HG03060 (cell line): ENCODE measurements around the gene VEPH1.

Experiments
- ATAC-seq: cut with Tn5 transposase; IDR thresholded peaks from one replicate; pipeline ENCODE4 v1.9.1; 2021; ENCODE audit warnings: low read depth, moderate number of reproducible peaks; ENCODE audit not compliant: unreplicated experiment

The VEPH1 gene

DNA sequence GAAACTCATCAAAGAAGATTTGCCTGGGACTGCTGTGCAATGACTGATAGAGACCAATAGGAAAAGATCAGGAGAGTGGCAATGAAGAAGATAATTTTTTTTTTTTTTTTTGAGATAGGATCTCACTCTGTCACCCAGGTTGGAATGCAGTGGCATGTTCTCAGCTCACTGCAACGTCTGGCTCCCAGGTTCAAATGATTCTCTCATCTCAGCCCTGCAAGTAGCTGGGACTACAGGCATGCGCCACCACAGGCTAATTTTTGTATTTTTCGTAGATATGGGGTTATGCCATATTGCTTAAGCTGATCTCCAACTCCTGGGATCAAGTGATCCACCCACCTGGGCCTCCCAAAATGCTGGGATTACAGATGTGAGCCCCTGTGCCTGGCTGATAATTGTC lies 226.4 kb downstream of the VEPH1 start:
- no peak for ATAC-seq

DNA sequence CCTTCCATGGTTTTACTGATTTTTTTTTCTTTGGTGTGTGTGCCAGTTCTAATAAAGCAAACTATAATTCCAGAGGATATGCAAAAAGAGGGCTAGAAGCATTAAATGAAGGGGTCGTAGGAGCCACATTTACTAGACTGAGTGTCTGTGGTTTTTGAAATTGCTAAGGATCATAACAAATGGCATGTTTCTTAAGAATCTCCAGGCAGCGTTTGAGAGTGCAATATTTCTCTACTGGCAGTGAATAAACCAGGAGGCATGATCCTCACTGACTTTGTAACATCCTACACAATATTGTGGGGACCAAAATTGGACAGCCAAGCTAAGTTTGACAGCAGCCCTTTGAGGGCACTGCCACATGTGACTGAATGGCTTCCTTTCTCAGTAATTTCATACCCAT lies 227.4 kb downstream of the VEPH1 start:
- no peak for ATAC-seq

DNA sequence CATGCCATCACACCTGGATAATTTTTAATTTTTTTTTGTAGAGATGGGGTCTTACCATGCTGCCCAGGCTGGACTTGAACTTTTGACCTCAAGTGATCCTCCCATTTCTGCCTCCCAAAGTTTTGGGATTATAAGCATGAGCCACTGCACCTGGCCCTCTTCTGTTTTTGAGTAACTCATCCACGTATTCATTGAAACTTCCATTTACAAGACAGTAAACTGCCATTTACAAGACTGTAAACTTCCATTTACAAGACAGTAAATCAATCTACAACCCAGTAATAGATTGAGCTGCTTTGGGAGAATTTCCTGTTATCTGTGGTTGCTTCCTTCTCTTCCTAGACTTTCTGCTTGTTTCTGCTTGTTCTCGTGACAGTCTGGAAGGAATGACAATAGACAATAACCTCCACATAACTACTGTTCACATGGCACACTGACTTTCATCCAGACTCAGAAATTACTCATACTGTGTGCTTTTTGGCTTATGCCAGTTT lies 228.5 kb downstream of the VEPH1 start:
- no peak for ATAC-seq

DNA sequence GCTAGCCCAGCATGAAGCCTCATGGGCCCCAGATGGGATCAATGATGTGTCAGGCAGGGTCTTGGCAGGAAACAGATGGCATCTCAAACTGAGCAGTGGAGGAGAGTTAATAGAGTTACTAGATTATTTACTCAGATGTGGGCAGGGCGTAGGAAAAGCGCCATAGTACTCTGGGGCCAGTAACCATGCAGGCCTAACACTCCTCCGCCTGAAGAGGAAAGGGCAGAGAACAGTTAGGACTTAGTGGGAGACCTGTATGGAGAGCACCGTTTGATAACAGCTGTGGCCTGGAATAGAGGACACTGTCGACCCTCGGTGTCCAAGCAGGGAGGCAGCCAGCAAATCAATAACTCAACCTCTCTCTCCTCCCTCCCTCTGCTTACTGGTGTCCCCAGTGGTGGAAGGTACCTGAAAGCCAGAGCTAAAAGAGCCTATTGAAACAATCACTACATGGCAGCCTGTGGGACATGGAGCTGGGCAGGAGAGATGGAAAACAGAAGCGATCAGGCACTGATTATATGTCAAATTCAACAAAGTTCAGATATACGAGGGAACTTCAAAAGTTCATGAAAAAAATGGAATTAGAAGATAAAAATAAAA lies 231.8 kb downstream of the VEPH1 start:
- ATAC-seq = no peak

DNA sequence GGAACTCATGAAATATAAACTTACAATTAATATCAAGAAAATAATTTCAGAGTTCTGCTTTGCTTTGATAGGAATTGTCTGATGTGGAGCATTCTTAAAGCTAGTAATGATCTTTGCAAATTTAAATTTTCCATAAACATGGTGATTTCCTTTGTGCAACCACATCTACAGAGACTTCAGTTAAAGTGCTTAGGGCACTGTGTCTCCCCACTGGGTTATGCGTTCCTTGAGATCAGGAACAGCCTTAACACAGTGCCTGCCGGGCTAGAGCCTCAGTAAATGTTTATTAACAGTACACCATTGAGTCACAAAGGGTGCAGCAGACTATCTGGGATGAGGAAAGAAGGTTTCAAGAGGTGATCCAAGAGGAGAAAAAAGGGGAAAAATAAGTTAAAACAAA lies 235.2 kb downstream of the VEPH1 start:
- no peak for ATAC-seq

DNA sequence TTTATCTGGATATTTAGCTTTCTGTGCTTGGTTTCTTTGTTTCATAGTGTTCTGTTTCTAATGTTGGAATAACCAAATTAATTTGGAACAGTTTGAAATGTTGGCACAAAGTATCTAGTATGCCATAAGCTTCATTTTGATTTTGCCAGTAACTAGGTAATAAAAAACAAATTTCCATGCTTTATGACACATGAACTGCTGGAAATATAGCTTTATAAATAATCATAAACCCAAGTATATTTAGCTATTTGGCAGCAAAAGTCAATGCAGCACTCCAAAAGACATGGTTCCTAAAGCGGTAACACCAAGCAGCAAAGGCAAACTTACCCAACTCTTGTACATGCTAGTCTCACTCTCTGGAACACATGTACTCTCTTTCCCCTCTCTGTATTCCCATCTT lies 237.3 kb downstream of the VEPH1 start:
- no peak for ATAC-seq

DNA sequence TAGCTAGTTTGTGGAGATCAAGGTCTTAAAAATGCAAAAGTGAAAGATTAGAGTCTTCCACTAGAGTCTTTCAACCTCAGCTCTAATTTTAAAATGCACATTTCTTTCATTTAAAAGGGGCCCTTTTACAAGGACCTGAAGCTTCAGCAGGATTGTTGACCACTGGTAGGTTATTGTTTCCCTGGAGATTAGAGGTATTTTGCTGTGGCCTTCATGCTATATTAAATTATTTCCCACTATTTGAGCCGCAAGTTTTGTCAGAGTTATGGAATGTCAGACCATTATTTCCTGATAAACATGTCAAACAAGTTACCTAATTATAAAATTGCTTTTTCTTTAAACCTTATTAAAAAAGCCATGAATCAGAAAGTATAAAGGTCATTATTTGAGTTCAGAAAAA lies 240.2 kb downstream of the VEPH1 start:
- ATAC-seq = no peak

DNA sequence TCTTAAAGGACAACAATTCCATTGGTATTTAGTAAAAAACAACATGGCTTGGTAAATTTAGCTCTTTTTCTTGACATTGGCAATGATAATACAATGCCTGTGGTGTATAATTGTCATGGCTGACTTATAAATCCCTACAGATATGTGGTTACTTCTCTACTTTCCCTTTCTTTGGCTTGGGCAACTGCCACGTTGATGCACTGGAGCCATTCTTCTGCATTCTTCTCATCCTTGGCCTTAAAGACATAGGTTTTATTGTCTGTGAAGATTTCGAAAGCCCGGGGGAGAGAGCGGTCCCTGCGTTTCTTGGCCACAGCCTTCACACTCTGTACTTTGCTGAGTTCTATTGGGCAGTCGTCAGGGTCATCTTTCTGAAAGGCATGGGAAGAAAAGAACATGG lies 242.2 kb downstream of the VEPH1 start:
- ATAC-seq = no peak

DNA sequence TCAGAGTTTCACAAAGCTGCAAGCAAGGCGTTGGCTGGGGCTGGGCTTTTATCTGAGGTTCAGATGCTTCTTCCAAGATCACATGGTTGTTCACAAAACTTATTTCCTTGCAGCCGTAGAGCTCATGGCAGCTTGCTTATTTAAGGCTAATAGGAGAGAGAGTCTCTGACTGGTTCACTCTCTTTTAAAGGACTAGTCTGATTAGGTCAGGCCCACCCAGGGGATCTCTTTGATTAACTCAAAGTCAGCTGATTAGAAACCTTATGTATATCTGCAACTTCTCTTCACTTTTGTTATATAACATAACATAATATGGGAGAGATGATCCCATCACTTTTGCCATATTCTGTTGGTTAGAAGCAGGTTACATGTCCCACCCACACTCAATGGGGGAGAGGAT lies 243.4 kb downstream of the VEPH1 start:
- no peak for ATAC-seq

DNA sequence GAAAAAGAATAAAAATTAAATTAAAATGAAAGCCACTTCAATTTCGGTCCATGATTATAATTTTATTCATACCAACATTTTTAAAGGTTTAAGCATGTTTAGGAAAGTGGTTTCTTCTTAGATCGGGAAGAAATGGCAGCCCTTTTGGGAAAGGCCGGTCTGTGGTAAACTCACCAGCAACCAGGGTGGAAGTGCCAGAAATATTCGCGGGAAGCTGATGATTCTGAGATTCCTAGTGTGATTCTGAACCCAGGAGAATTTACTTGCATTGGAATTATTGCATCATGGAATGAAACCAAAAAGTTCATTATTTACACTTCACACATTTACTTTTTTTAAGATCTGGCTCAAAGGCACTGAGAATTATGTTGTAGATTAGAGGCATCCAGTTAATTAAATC lies 246.1 kb downstream of the VEPH1 start:
- no peak for ATAC-seq

DNA sequence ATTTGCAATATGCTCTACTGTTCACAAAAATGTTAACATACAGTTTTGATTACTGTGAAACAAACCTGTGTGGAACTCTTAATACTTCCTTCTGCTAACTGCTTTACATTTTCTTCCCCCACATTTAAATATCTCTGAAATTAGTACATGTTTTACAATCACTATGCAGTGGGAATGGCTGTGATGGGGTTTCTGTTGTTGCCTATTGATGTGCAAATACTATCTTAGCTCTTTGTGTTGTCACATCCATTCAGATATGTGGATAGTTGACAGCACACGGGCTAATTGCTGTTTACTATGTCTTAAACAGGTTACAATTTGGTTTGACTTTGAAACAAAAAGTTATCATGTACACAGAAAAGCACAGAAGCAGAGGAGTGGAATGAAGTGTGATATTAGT lies 247.4 kb downstream of the VEPH1 start:
- no peak for ATAC-seq

DNA sequence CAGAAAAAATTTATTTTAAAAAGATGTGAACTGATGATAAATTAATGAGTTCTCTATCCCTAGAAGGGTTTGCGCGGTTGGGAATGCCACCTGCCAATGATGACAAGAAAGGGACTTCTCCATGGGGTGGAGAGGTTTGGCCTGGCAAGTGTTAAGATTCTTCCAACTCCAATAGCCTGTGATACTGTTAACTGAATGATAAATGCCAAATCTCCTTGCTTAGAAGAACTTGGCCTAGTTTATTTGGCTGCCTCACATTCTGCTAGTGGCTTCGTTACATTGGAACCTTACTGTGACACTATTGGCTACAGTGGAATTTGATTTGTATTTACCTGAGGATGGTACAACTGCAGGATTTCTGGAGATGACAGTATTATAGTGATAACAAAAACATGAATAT lies 251.5 kb downstream of the VEPH1 start:
- ATAC-seq = no peak

DNA sequence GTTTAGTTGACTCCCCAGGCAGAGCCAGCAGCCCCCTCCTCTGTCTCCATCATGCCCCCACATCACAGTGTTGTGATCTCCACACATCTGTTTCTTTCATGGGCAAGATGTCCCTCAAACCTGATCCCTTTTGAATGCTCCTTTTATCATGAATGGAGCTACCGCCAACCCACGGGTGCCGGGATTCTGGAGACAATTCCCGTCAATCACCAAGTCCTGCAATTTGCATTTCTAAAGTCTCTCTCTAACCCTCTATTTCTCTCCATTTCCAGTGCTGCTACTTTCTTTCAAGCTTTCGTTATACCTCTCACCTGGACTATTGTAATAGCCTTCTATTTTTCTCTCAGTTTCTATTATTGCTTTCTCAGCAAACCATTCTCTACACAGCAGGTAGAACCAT lies 253.6 kb downstream of the VEPH1 start:
- ATAC-seq = no peak

DNA sequence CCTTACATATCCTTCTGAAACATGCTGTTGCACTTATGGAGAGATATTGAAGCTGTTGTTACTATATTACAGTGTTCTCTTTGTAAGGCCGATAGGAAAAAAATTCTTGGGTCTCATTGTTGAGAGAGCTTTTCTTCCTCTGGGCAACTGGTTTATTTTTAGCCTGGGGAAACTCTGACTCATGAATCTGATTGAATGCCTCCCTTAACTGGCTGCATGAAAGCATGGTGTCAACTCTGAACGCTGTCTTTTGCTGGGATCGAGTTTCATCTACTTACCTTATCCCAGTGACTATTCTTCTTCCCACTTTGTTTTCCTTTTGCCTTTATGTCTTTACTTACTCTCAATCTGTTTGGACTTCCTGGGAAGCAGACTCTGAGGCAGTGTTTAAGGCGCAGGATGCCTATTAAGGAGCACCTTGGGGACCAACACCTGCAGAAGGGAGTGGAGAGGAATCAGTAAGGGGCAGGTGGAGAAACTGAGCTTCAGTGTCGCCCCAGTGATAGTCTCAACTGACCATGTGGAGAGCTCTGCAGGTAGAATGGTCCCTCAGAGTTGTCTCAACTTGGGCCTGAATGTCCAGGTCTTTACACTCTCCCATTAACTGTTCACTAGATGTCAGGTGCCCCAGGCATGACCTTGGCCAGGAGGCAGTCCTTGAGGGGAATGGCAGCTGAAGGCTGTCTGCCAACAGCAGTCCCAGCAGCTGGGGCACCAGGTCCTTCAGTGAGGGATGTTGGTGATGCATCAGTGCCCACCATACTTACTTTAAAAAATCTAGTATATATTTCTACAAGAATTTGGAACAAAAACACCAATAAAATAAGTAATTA lies 254.4 kb downstream of the VEPH1 start:
- ATAC-seq = no peak

DNA sequence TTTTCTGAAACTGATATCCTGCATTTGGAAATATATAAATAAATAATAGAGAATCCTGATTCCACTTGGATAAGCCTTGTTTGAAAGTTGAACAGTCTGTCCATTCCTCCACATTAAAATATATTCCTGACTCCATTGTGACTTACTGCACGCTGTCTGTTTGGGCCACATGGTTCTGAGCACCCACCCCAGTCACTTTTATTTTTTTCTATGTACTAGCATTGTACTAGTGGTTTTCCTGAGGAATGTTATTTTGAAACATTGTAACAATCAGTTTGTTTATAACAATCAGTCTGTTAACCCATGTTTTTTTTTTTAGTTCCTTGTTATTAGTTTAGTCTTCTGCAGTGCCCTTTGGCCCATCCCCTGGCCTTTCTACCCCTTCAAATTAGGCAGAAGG lies 255.8 kb downstream of the VEPH1 start:
- ATAC-seq = no peak

DNA sequence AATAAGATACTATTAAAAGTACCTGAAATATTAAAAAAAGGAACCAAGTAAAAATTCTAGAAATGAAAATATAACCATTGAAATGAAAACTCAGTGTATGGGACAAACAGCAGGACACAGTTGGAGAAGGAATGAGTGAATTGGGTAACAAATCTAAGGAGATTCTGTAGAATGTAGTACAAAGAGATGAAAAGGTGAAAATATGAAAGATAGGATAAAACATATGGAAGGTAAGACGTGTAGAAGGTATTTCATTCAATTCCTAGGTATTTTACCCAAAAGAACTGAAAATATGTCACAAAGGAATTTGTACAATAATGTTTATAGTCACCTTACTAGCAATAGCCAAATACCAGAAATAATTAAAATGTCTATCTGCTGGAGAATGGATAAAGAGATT lies 260.4 kb downstream of the VEPH1 start:
- ATAC-seq = no peak

DNA sequence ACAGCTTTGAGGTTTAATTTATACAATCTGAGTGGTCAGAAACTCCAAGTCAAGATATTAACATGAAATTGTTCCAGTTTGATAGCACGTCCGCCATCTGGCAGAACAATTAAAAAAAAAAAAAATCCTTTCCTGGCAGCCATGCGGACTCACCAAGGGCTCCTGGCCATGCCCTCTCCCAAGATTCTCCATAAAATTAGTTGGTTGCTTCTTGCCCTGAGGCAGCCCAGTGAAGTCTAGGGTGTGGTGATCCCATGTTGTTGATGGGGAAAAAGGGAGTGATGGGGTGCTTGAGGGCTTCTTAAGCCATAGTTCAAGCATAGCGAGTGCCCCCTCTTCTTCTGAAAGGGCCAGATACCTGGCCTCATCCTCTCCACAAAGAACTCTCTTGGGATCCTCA lies 261.6 kb downstream of the VEPH1 start:
- no peak for ATAC-seq

DNA sequence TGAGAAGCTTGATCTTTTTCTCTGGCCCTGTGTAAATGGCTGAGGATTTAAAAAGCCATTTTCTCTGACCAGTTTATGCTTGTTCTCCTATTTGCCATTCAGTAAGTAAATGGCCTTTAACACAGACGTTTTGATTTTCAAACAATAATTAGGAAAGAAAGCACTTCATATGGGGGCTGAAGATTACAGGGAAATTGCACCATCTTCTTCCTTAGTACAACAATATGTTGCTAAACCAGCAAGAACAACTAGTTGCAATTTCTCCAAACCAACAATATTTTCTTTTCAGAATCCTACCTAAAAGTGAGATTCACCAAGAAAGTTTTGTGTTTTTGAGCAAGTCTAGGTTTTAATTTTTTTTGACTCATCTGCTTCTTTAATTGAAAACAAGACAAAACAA lies 262.8 kb downstream of the VEPH1 start:
- no peak for ATAC-seq

DNA sequence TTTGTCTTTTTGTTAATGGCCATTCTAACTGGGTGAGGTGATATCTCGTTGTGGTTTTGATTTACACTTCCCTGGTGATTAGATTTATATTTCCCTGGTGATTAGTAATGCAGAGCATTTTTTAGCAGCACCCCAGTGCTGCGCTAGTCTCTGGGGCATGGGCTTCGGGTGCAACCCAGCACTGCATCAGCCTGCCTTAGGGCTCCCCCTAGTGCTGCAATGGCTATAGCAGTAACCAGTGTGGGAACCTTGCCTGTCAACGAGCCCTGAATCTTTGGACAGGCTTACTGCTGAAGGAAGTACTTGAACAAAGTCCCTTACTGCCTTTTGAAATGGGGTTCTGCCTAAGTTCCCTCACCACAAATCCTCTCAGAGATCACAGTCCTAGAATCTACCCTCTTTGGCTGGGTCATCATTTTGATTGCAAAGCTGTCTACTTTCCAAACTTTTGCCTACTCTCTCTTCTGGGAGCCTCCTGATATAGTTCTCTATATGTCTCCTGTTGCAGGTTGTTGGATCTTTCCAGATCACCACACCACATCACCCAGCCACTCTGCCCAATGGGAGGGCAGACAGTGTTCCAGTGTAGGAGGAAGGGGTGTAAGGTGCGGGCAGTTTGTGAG lies 264.0 kb downstream of the VEPH1 start:
- ATAC-seq = peak; percentile 96

DNA sequence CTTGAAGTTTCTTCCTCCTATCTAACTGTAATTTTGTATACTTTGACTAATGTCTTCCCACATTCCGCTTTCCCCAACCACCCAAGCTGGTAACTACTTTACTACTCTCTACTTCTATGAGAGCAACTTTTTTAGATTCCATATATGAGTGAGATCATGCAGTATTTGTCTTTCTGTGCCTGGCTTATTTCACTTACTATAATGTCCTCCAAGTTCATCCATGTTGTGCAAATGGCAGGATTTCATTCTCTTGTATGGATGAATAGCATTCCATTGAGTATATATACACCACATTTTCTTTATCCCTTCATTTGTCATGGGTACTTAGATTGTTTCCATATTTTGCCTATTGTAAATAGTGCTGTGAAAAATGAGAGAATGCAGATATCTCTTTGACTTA lies 264.8 kb downstream of the VEPH1 start:
- no peak for ATAC-seq

DNA sequence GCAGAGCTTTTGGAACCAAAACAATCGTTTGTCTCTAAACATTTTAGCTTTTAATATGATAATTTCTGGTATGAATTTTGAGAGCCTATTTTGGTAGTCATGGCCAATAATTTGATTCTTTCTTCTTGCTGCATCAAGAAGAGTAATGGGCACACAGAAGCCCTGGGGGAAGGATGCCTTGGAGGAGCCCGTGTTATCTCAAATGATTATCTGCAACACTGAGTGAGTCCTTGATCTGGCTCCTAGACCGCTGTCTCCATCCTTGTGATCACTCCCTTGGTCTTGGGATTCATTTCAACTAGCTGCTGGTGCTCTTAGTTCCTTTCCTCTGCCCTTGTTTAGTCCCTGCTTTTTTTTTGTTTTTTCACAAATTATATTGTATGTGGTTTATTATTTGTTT lies 265.3 kb downstream of the VEPH1 start:
- no peak for ATAC-seq

DNA sequence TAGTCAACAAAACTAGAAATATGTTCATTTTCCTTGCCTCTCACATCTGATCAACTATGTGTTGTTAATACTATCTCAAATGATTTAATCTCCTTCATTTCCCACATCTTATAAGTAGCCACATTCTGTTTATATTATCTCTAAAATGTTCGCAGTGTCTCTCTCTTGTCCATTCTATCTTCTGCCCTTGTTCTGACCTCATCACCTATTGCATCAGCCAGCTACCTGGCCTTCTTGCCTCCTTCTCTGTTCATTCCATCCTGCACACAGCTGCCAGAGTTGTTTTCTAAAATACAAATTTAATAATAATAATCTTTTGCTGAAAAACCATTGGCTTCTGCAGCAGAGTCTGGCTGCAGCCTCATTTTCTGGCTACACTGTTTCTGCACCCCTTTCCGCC lies 267.9 kb downstream of the VEPH1 start:
- no peak for ATAC-seq
